Testis (tissue), 2 donors: ENCODE results near the gene SLC22A23.

Source experiments
- CTCF ChIP-seq, 3 experiments: fragments of 450-650 bp in 2 of 3; fragments of 200-600 bp in 1 of 3; sonication (generic) in 1 of 3; IDR thresholded peaks; one replicate each; pipeline ENCODE4 v1.5.1; 2016 to 2019; ENCODE audit warnings: antibody characterized with exemption in 3 of 3, mild to moderate bottlenecking in 2 of 3, moderate library complexity in 1 of 3
- POLR2A ChIP-seq: fragments of 450-650 bp; IDR thresholded peaks from one replicate; pipeline ENCODE4 v1.6.1; 2017; ENCODE audit warnings: antibody characterized with exemption, mild to moderate bottlenecking, moderate library complexity

GRCh38 chr6:3264356-3264755, 192.5 kb downstream of the SLC22A23 start:
- TF ChIP-seq CTCF (IDR thresholded peaks at IDR 0.05) (no peak), POLR2A (no peak)
